ENCODE results near the gene SLC27A1. TPM values are rescaled to one million over a fixed set of nuclear protein-coding genes. Genes with fewer than 3 reads are reported as not detected.

SLC27A1 gene
- total and polyA plus RNA-seq, 9 of the 15 experiments (the other 6 are each of a cell fraction or from before 2014, with no cell fraction given) = 0.06 to 3.0 (median 1.1) TPM

GRCh38 chr19:17424743-17425365 is 45.5 kb upstream of the SLC27A1 start (continued):
- TF ChIP-seq, protein P1, sequence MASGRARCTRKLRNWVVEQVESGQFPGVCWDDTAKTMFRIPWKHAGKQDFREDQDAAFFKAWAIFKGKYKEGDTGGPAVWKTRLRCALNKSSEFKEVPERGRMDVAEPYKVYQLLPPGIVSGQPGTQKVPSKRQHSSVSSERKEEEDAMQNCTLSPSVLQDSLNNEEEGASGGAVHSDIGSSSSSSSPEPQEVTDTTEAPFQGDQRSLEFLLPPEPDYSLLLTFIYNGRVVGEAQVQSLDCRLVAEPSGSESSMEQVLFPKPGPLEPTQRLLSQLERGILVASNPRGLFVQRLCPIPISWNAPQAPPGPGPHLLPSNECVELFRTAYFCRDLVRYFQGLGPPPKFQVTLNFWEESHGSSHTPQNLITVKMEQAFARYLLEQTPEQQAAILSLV (tag; IDR thresholded peaks at IDR 0.05) = no peak
- peak in 1 of 2 experiments; percentile 80; a peak in 2 of 4 replicates for TF ChIP-seq RCOR1 (IDR thresholded peaks at IDR 0.05; ENCODE audit: borderline replicate concordance in 1 of 2, low read depth in 2 of 2, low read length in 2 of 2)
- TF ChIP-seq FOXK1 (CRISPR knock-in tag; IDR thresholded peaks at IDR 0.05; ENCODE audit: borderline replicate concordance) = no peak
- no peak for TF ChIP-seq BCLAF1 (IDR thresholded peaks at IDR 0.05; ENCODE audit: borderline replicate concordance in 1 of 2, control insufficient read depth in 1 of 2, low read depth in 2 of 2, low read length in 1 of 2)
- no peak for TF ChIP-seq ELF4 (CRISPR knock-in tag; IDR thresholded peaks at IDR 0.05)
- no peak for TF ChIP-seq NR2C2 (CRISPR knock-in tag; IDR thresholded peaks at IDR 0.05)
- TF ChIP-seq NR2C2 (tag; IDR thresholded peaks at IDR 0.05) = no peak
- no peak for TF ChIP-seq LCOR (CRISPR knock-in tag; IDR thresholded peaks at IDR 0.05)
- no peak for TF ChIP-seq XRCC3 (IDR thresholded peaks at IDR 0.05)
- TF ChIP-seq TEAD4 (IDR thresholded peaks at IDR 0.05; ENCODE audit: low read length) = peak; percentile 59
- TF ChIP-seq TEAD4 (CRISPR knock-in tag; IDR thresholded peaks at IDR 0.05; ENCODE audit: borderline replicate concordance) = no peak
- no peak for TF ChIP-seq EHMT2 (IDR thresholded peaks at IDR 0.05)
- no peak for TF ChIP-seq STAT6 (CRISPR knock-in tag; IDR thresholded peaks at IDR 0.05)
- no peak for TF ChIP-seq ILF3 (IDR thresholded peaks at IDR 0.05; ENCODE audit: borderline replicate concordance)
- no peak for TF ChIP-seq ZNF707 (CRISPR knock-in tag; conservative IDR thresholded peaks at IDR 0.05)
- peak; percentile 70 for TF ChIP-seq SP1 (CRISPR knock-in tag; IDR thresholded peaks at IDR 0.05)
- TF ChIP-seq UBTF (IDR thresholded peaks at IDR 0.05; ENCODE audit: borderline replicate concordance in 1 of 2, low read depth in 2 of 2, low read length in 2 of 2) = no peak
